ENCODE results near the gene CENPE.

Gene CENPE

GRCh38 chr4:103158760-103159159, 39.4 kb downstream of the CENPE start:
- no peak for DNase-seq (ENCODE audit: extremely low read depth, low read depth)
- TF ChIP-seq CTCF (IDR thresholded peaks at IDR 0.05; ENCODE audit: low read depth, low read length, missing control alignments): no peak
- H3K4me3 ChIP-seq (replicated peaks; ENCODE audit: low read depth, low read length): no peak overlapping the region

- TF ChIP-seq CTCF (IDR thresholded peaks at IDR 0.05; ENCODE audit: low read depth, low read length, missing control alignments): no peak
- DNase-seq (ENCODE audit: extremely low read depth, low read depth): no peak
- no peak overlapping the region for H3K4me3 ChIP-seq (replicated peaks; ENCODE audit: low read depth, low read length)
Observed at GRCh38 chr4:103156106-103156505, 42.0 kb downstream of the CENPE start.

GRCh38 chr4:103152381-103152780, 45.8 kb downstream of the CENPE start:
- no peak for DNase-seq (ENCODE audit: extremely low read depth, low read depth)
- H3K4me3 ChIP-seq (replicated peaks; ENCODE audit: low read depth, low read length): no peak overlapping the region
- TF ChIP-seq CTCF (IDR thresholded peaks at IDR 0.05; ENCODE audit: low read depth, low read length, missing control alignments): no peak

- H3K4me3 ChIP-seq (replicated peaks; ENCODE audit: low read depth, low read length): no peak overlapping the region
- DNase-seq (ENCODE audit: extremely low read depth, low read depth): no peak
- TF ChIP-seq CTCF (IDR thresholded peaks at IDR 0.05; ENCODE audit: low read depth, low read length, missing control alignments): no peak
Observed at GRCh38 chr4:103150677-103151076, 47.5 kb downstream of the CENPE start.

- DNase-seq (ENCODE audit: extremely low read depth, low read depth): no peak
- no peak for TF ChIP-seq CTCF (IDR thresholded peaks at IDR 0.05; ENCODE audit: low read depth, low read length, missing control alignments)
- no peak overlapping the region for H3K4me3 ChIP-seq (replicated peaks; ENCODE audit: low read depth, low read length)
Observed at GRCh38 chr4:103144926-103145325, 53.2 kb downstream of the CENPE start.

GRCh38 chr4:103137446-103137827, 60.7 kb downstream of the CENPE start:
- no peak overlapping the region for H3K4me3 ChIP-seq (replicated peaks; ENCODE audit: low read depth, low read length)
- TF ChIP-seq CTCF (IDR thresholded peaks at IDR 0.05; ENCODE audit: low read depth, low read length, missing control alignments): no peak
- DNase-seq (ENCODE audit: extremely low read depth, low read depth): no peak

- TF ChIP-seq CTCF (IDR thresholded peaks at IDR 0.05; ENCODE audit: low read depth, low read length, missing control alignments): no peak
Observed at GRCh38 chr4:103136671-103137445, 61.3 kb downstream of the CENPE start.

More at GRCh38 chr4:103136671-103137445, 61.3 kb downstream of the CENPE start:
- H3K4me3 ChIP-seq (replicated peaks; ENCODE audit: low read depth, low read length): no peak overlapping the region
- DNase-seq (ENCODE audit: extremely low read depth, low read depth): no peak
